AG08396 (cell line): Measurements from ENCODE around the gene ZNF536.

Source experiments
- DNase-seq: peaks from one replicate; pipeline ENCODE4 v3.0.0; 2012; ENCODE audit warnings: low spot score, mixed read lengths

ZNF536 gene

DNA sequence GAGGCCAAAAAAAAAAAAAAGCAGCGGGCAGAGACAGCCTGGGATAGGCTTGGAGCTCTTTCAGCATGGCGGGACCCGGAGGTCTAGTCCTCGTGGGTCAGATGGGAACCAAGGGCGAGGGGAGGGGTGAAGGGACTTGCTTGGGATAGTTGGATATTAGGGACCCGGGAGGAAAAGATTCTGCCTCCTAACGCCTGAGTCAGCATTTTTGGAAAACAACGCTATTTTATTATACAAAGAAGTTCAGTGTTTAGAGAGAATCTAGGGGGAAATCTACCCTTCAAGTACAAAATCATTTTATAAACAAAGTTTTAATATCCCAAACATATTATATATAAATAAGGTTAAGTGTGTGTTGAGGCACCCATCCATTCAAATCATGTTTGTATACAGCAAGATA, 156.7 kb downstream of the ZNF536 start:
- no peak for DNase-seq

DNA sequence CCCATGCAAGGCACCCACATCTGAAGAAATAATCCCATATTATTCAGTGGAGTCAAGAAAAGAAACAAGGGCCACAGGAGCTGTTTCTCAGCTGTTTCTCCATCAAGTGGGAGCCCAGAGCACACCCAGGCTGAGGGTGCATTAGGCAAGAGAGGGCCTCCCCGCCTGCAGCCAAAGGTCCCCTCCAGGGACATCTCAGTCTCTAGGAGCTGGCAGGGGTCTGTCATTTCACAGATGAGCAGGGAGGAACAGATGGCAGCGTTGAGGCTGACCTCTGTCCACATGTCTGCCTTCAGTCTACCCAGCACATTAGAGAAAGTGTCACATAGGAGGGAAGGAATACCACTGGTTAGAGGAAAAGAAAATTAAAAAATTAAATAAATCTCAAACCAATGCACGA, 157.7 kb downstream of the ZNF536 start:
- DNase-seq = no peak

DNA sequence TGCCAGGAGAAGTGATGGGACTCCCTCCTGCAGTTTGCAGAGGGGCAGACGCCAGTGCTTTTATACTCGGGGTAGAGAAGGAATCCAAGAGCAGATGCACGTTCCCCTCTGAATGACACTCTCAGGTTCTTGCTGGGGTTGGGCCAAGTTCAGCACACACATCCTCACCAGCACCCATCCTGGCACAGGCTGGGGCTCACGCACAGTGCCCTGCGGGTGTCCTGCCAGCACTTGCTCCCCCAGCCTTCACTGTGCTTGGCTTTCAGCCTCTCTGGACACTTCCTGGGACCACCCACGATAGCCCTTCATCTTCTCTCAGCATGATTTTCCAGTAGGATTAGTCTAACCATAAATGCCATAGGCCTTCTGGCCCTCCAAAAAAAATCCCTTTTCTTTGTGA, 158.6 kb downstream of the ZNF536 start:
- no peak for DNase-seq

GRCh38 chr19:30535011-30535410, 162.8 kb downstream of the ZNF536 start:
- DNase-seq = no peak

DNA sequence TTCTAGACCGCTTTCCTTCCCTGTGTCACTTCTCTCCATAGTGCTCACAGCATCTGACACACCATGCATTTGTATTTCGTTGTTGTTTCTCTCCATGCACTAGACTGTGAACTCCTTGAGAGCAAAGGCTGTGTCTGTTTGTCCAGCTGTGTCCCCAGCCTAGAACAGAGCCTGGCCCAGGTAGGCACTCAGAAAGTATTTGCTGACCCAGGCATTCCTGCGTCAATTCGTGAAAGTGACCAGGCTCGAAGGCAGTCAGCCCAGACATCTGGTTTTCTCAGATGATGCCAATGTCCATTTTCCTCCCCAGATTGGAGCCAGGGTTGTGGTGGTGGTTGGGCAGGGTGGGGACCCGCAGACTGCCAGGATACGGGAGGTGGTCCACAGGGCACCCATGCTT, 164.8 kb downstream of the ZNF536 start:
- no peak for DNase-seq

DNA sequence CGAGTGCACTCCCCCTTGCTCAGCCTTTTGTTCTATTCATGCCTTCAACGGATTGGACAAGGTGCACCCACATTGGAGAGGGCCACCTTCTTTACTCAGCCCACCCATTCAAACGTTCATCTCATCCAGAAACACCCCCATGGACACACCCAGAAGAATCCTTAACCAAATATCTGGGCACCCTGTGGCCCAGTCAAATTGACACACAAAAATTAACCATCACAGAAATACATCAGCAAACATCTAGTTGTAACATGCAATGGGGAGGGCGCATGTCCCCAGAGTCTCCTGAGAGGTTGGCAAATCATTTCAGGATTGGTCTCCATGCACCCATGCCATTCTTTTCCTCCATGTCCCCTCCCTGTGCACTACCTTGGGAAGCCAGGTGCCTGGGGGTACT, 167.1 kb downstream of the ZNF536 start:
- no peak for DNase-seq

DNA sequence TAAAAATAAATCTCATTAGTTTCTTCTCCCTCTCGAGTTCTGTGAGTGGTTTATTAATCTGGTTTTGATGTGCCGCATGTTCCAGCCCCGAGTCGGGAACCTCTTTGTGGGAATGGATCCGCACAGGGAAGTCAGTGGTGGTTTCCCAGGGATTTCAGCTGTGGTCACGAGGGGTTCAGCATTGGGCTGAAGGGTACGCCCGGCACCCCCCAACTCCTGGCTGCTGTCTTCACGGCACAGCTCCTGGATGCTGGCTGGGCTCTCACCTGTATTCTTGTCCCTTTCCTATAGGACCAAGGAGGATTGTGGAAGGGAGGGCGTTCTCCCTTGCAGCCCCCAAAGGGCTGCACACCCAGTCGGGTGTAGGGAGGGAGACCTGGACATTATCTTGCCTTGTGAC, 167.8 kb downstream of the ZNF536 start:
- no peak for DNase-seq

DNA sequence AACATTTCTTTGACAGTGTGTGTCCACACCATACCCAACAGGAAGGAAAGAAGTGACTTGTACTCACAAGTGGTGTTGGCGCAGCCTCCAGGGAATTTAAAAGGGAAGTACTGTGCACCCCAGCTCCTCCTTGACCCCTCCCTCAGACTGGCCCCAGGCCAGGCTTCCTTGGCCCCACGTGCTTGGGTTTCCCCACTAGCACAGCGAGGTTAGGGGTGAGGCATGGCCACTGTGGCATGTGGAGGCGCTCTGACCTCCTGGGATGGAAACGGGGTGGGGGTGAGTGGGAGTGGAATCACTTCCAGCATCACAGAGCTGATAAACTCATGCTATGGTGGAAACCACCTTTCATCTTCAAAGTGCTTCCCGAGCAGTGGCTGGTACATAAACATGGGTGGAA, 168.6 kb downstream of the ZNF536 start:
- no peak for DNase-seq

DNA sequence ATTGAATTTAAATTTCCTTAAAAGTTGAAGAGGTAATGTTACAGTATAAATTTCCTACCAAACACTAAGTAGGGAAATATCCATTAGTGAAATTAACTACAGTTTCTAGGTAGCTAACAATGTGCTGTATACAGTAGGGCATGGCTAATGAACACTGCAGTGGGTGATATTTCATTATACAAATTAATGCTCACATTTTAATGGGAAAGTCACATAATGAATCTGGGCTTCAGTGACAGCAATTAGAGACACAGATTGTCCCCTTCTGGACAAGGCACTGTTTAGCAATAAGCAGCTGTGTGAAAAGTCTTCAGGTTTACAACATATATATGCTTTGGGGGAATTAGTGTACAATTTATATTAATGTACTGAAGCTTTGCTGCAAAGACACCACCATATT, 169.4 kb downstream of the ZNF536 start:
- DNase-seq = no peak

GRCh38 chr19:30543243-30543945, 171.2 kb downstream of the ZNF536 start:
- DNase-seq = no peak

- DNase-seq = no peak
Observed at GRCh38 chr19:30545752-30546151, 173.6 kb downstream of the ZNF536 start.

- no peak for DNase-seq
Observed at GRCh38 chr19:30546332-30546731, 174.1 kb downstream of the ZNF536 start.

- no peak for DNase-seq
Observed at GRCh38 chr19:30547246-30547645, 175.1 kb downstream of the ZNF536 start.

GRCh38 chr19:30549151-30549550, 177.0 kb downstream of the ZNF536 start:
- no peak for DNase-seq

GRCh38 chr19:30551271-30551670, 179.1 kb downstream of the ZNF536 start:
- no peak for DNase-seq

- DNase-seq = no peak
Observed at GRCh38 chr19:30552593-30552992, 180.4 kb downstream of the ZNF536 start.

- no peak for DNase-seq
Observed at GRCh38 chr19:30555075-30555790, 183.0 kb downstream of the ZNF536 start.

GRCh38 chr19:30555791-30556110, 183.6 kb downstream of the ZNF536 start:
- no peak for DNase-seq

- DNase-seq = no peak
Observed at GRCh38 chr19:30556230-30556711, 184.1 kb downstream of the ZNF536 start.

DNA sequence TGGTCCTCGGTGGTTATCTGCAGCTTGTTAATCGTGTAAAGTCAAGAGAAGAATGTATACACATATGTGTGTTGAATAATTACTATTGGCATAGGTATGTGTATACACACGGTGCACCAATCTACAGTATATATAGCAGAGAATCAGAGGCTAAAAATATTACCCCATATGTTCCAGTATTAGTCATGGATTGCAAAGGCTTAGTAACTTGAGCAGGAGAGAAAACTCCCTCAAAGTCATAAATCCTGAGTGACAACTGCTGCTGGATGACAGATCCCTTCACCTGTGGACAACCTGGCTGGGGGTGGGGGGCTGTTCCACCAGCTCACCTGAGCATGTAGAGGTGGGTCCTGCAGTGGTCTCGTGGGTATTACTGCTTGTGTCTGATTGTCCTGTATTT, 185.0 kb downstream of the ZNF536 start:
- no peak for DNase-seq

DNA sequence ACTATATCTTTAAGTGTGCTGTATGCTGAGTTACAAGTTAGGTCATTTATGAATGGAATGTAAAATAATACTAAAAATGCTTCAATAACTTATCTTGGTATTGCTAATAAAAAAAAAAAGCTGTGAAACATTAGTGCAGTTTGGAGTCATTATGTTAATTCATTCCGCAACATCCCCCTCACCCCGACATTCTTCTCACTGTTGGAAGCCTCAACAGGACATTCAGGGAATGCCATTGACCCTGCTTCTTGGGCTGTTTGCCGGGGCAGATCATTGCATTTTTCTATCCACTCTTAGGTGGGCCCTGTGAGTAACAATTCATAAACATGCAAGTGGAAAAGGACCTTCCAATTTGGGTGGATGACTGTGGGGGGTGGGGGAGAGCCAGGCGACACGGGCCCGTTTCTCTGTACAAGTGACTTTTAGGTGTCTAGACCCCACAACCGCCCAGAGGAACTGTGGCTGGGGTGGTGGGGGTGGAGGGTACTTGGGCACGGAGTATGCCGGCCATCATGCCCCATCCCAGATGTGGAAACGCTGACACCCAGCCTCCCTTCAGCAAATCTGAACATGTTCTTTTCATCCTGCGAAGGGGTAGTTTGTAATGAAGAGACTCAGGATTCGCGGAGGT, 185.9 kb downstream of the ZNF536 start:
- no peak for DNase-seq

- DNase-seq = no peak
Observed at GRCh38 chr19:30558793-30559192, 186.6 kb downstream of the ZNF536 start.

- DNase-seq = no peak
Observed at GRCh38 chr19:30559446-30559845, 187.3 kb downstream of the ZNF536 start.
